Small intestine (tissue), 7 donors: Measurements from ENCODE around the gene MTURN. TPM values are rescaled to one million over a fixed set of nuclear protein-coding genes. Genes with fewer than 3 reads are reported as not detected.
A peak's percentile ranks its signal among the peaks of the same experiment; 100 is the strongest.
"Not testable (repeated sequence)": the region's sequence is repeated elsewhere in the genome, so short reads cannot be mapped to it uniquely, and the experiment has no call there.

ENCODE experiments used
- DNase-seq, 2 donors: peaks; one replicate each; pipeline versions ENCODE4 v3.0.0 to v3.0.0-alpha.2; 2013
- FAIRE-seq: peaks from 2 replicates; lab custom pipeline; 2012; peaks lifted over from hg19 to GRCh38; lab: Jason Lieb, UNC
- H3K27ac ChIP-seq, 3 donors: one replicate each; pipeline ENCODE4 v1.5.1; 2013; ENCODE audit warnings: low read length in 2 of 3, mild to moderate bottlenecking in 2 of 3, control low read depth in 1 of 3, inconsistent platforms in 1 of 3, low read depth in 1 of 3, moderate library complexity in 1 of 3
- H3K27me3 ChIP-seq, 3 donors: one replicate each; pipeline ENCODE4 v1.6.1; 2013; ENCODE audit warnings: low read length in 3 of 3, inconsistent platforms in 1 of 3; ENCODE audit not compliant: control insufficient read depth in 3 of 3, insufficient read depth in 3 of 3
- H3K36me3 ChIP-seq, 3 donors: one replicate each; pipeline ENCODE4 v1.6.1; 2013; ENCODE audit warnings: low read length in 3 of 3, inconsistent platforms in 1 of 3, low read depth in 1 of 3, mild to moderate bottlenecking in 1 of 3, moderate library complexity in 1 of 3; ENCODE audit not compliant: control insufficient read depth in 3 of 3, insufficient read depth in 2 of 3
- H3K4me1 ChIP-seq, 3 donors: one replicate each; pipeline ENCODE4 v1.6.1; 2013; ENCODE audit warnings: low read length in 2 of 3, inconsistent platforms in 1 of 3, low read depth in 1 of 3, mild to moderate bottlenecking in 1 of 3, moderate library complexity in 1 of 3; ENCODE audit not compliant: control insufficient read depth in 3 of 3, insufficient read depth in 2 of 3
- H3K4me3 ChIP-seq, 3 donors: one replicate each; pipeline ENCODE4 v1.5.1; 2013; ENCODE audit warnings: low read length in 3 of 3, control low read depth in 1 of 3, inconsistent platforms in 1 of 3, low read depth in 1 of 3, mild to moderate bottlenecking in 1 of 3, moderate library complexity in 1 of 3
- H3K9me3 ChIP-seq, 2 donors: one replicate each; pipeline ENCODE4 v1.6.1; 2013; ENCODE audit warnings: low read depth in 1 of 2, low read length in 1 of 2; ENCODE audit not compliant: control insufficient read depth in 2 of 2, insufficient read depth in 1 of 2
- WGBS, 3 donors: extraction: QIAGEN DNeasy Blood & Tissue Kit; methylation state at CpG; one replicate each; pipeline ENCODE4 v1.1.7; 2013; 5-methylcytosine and 5-hydroxymethylcytosine counted together
- polyA plus RNA-seq, 4 donors: library from polyadenylated mRNA; stranded (reverse) in 3 of 4; unstranded in 1 of 4; fragments of 200-250 nt in 3 of 4; fragments of 120-200 nt in 1 of 4; gene quantifications; one replicate each; pipeline versions ENCODE4 v1.2.1 to v1.2.3, GENCODE V29; 2013
- donor health status: healthy with polysubstance abuse.
- donor health status: control.
- donor health status: control.
- donor health status: Bipolar disorder and iron deficiency.
- donor health status: healthy.

The MTURN gene
- polyA plus RNA-seq, 4 donors, result 2.2 to 11.1 (median 7.0) TPM

DNA sequence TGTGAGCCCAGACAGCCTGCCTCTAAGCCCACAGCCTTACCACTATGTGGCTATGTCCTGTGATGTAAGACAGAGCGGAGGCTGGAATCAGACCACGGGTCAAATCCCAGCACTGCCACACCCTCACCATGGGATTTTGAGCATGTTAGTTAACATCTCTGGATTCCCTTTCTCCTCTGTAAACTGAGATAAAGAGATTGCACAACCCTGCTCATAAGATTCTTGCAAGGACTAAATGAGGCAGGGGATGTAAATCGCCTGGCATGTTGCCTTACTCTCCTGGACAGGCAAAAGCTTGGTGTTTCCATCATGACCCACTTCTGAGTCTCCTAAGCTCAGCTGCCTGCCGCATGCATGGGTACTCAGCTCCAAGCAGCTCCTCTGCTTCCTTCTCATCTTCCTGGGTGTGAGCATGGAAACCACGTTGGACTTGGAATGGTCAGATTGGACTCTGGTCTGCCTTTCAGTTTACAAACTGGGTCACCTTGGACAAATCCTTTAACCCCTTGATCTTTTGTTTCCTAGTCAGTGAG is 41.3 kb upstream of the MTURN start:
- H3K9me3 ChIP-seq, result peaks cover 0 to 3% of the 10 kb centered on the region in 2 donors

DNA sequence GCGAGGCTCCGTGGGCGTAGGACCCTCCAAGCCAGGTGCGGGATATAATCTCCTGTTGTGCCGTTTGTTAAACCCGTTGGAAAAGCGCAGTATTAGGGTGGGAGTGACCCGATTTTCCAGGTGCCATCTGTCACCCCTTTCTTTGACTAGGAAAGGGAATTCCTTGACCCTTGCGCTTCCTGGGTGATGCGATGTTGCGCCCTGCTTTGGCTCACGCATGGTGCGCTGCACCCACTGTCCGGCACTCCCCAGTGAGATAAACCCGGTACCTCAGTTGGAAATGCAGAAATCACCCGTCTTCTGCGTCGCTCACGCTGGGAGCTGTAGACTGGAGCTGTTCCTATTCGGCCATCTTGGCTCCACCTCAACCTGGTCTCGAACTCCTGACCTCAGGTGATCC is 36.2 kb upstream of the MTURN start:
- not testable (repeated sequence) for H3K9me3 ChIP-seq, H3K4me3 ChIP-seq, DNase-seq, FAIRE-seq, H3K27ac ChIP-seq, H3K36me3 ChIP-seq, H3K27me3 ChIP-seq, H3K4me1 ChIP-seq
- WGBS, 3 donors, result 93 to 96% (median 94%) methylated on average over 21 of the region's 21 CpGs

More for the DNA sequence above, 41.3 kb upstream of the MTURN start:
- FAIRE-seq (no peak), DNase-seq (peak in 1 of 2 donors; percentile 11)
- no peaks in the 10 kb centered on the region for H3K27me3 ChIP-seq
- no peaks in the 10 kb centered on the region for H3K4me1 ChIP-seq
- H3K36me3 ChIP-seq, result peaks cover 0 to 2% (median 0%) of the 10 kb centered on the region in 3 donors
- H3K27ac ChIP-seq, result no peak overlapping the region
- no peak overlapping the region for H3K4me3 ChIP-seq
- WGBS, 3 donors, result 70 to 83% (median 78%) methylated on average over 5 of the region's 5 CpGs

DNA sequence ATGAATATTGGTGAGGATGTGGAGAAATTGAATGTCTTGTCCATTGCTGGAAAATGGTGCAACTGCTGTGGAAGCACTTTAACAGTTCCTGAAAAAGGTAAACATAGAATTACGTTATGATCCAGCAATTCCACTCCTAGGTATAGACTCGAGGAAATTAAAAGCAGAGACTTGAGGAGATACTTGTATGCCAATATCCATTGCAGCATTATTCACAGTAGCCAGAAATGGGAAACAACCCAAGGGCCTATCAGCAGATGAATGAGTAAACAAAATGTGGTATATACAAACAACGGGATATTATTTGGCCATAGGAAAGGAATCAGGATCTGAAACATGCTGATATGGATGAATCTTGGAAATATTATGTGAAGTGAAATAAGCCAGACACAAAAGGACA is 32.5 kb upstream of the MTURN start:
- no peak for DNase-seq
- 78 to 86% (median 79%) methylated on average over 3 of the region's 3 CpGs for WGBS, 3 donors
- FAIRE-seq, result no peak

DNA sequence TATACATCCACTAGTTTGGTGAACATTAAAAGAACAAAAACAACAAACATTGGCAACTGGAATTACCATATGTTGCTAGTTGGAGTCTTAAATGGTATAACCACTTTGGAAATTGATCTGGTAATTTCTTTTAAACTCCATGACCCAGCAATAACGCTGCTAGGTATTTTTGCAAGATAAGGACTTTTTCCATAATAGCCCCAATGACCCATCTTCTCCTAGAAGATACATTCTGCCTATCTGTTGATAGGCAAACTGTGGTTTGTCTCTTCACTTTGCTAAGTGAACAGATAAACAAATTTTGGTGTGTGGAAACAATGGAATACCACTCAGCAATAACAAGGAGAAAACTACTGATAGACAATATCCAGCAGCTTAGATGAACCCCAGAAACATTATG is 30.6 kb upstream of the MTURN start:
- Histone ChIP-seq H3K27me3 (no peaks in the 10 kb centered on the region), H3K36me3 (no peaks in the 10 kb centered on the region), H3K4me1 (no peaks in the 10 kb centered on the region), H3K4me3 (no peak overlapping the region), H3K9me3 (no peaks in the 10 kb centered on the region), H3K27ac (no peak overlapping the region)
- FAIRE-seq (no peak), DNase-seq (no peak)
- WGBS, 3 donors, result 61 to 84% (median 75%) methylated on average over 1 of the region's 1 CpG

More for the DNA sequence above, 32.5 kb upstream of the MTURN start:
- H3K4me1 ChIP-seq, result no peaks in the 10 kb centered on the region
- H3K4me3 ChIP-seq, result no peak overlapping the region
- H3K27me3 ChIP-seq, result no peaks in the 10 kb centered on the region
- no peaks in the 10 kb centered on the region for H3K36me3 ChIP-seq
- H3K27ac ChIP-seq, result no peak overlapping the region
- peaks cover 0 to 7% of the 10 kb centered on the region in 2 donors for H3K9me3 ChIP-seq

DNA sequence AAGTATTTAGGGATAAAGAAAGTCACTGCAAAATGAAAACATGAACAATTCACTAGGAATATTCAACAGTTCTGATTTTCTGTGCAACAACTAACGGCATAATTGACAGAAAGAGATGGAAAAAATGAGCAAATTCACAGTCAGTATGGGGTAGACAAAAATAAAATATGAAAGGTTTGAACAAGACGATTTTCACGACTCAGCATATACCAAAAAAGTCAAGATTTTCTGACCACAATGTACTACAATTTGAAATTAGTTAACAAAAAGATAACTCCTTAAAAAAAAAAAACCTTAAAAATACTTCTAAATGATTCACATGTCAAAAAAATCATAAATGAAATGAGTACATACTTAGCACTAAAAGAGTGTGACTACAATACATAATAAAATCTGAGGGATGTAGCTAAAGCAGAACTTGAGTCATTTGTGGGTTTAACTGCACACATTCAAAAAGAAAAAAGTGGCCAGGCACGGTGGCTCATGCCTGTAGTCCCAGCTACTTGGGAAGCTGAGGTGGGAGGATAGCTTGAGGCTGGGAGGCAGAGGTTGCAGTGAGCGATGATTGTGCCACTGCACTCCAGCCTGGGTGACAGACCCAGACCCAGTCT is 22.6 kb upstream of the MTURN start:
- Histone ChIP-seq H3K27ac (no peak overlapping the region), H3K27me3 (no peaks in the 10 kb centered on the region), H3K36me3 (no peaks in the 10 kb centered on the region), H3K4me3 (no peak overlapping the region), H3K9me3 (peaks cover 0 to 5% of the 10 kb centered on the region in 2 donors), H3K4me1 (no peaks in the 10 kb centered on the region)
- DNase-seq (no peak), FAIRE-seq (no peak)
- WGBS, 3 donors, result 85 to 93% (median 90%) methylated on average over 5 of the region's 5 CpGs

DNA sequence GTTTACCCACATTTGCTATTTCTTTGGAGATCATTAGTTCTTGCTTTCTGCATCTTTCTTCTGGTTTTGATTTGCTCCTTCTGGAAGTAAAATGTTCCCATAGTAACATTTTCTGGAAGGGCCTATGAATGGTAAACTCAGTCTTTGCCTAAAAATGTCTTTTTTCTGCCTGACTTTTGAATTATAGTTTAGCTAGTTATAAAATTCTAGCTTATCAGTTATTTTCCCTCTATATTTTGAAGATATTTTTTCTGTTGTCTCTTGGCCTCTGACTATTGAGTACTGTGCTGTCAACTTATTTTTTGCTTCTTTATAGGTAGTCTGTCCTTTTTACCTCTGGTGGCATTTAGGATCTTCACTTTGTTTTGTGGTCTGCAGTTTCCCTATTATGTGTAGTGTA is 21.6 kb upstream of the MTURN start:
- Histone ChIP-seq H3K36me3 (no peaks in the 10 kb centered on the region), H3K4me1 (no peaks in the 10 kb centered on the region), H3K4me3 (no peak overlapping the region), H3K9me3 (peaks cover 0 to 5% of the 10 kb centered on the region in 2 donors), H3K27ac (no peak overlapping the region), H3K27me3 (no peaks in the 10 kb centered on the region)
- FAIRE-seq (no peak), DNase-seq (no peak)

DNA sequence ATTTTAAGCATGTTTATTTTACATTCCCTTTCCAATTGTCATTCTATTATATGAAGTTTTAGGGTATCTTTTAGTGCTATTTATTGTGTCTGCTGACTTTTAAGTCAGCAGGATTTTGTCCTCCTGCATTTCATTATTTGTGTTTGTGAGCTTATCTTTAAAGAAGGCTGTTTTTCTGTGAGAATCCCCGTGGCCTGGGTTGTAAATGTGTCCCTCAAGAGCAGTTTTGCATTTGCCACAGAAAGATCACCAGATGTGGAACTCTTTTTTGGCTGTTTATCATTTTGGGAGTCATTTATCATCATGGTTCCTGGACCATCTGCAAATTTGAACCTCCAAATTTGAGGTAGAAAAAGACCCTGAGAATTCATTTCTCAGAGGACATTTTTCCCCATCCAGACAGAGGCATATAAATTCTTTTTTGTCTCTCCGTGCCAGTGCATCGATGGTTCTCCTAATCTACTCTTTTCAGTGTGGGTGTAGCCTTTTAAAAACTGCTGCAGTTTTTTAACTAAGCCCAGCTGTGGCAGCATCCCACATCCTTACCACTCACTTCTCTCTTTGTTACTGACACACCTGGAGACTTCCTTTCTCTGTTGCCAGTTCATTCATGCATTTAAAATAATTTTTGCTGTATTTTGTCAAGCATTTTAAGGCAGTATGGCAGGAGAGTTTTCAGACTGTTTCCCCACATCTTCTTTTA is 20.1 kb upstream of the MTURN start:
- Histone ChIP-seq H3K4me3 (no peak overlapping the region), H3K27me3 (no peaks in the 10 kb centered on the region), H3K9me3 (peaks cover 0 to 5% of the 10 kb centered on the region in 2 donors), H3K27ac (no peak overlapping the region), H3K36me3 (no peaks in the 10 kb centered on the region), H3K4me1 (no peaks in the 10 kb centered on the region)
- 73 to 82% (median 75%) methylated on average over 3 of the region's 3 CpGs for WGBS, 3 donors
- FAIRE-seq (no peak), DNase-seq (no peak)

DNA sequence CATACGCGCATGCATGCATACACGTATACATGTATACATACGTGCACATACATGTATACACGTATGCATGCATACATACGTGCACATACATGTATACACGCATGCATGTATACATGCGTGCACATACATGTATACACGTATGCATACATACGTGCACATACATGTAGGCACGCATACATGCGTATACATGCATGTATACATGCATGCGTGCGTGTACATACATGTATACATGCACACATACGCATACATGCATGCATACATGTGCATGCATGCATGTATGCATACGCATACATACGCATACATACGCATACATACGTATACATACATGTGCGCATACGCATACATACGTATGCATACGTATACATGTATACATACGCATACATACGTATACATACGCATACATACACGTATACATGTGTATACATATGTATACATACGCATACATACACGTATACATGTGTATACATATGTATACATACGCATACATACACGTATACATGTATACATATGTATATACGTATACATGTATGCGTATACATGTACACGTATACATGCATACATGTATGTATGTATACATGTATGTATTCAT is 19.0 kb upstream of the MTURN start:
- no peak for FAIRE-seq
- DNase-seq, result no peak
- Histone ChIP-seq H3K27ac (no peak overlapping the region), H3K9me3 (peaks cover 0 to 5% of the 10 kb centered on the region in 2 donors), H3K4me1 (no peaks in the 10 kb centered on the region), H3K4me3 (no peak overlapping the region), H3K36me3 (no peaks in the 10 kb centered on the region), H3K27me3 (no peaks in the 10 kb centered on the region)
- WGBS, 3 donors, result 89 to 93% (median 93%) methylated on average over 33 to 34 of the region's 34 CpGs
